Pancreas (tissue), 10 donors: ENCODE measurements around the gene HOXC9. TPM values are rescaled to one million over a fixed set of nuclear protein-coding genes. Genes with fewer than 3 reads are reported as not detected.

Experiments
- ATAC-seq, 4 donors: fragments of 200-7000 bp; cut with Tn5 transposase; one replicate each; pipeline versions ENCODE4 v1.8.0 to v1.9.1; 2020; ENCODE audit warnings: mild to moderate bottlenecking in 4 of 4, moderate library complexity in 4 of 4
- DNase-seq, 6 donors: peaks; one replicate each; pipeline ENCODE4 v3.0.0-alpha.2; 2020
- FAIRE-seq: peaks from 2 replicates; lab custom pipeline; 2012; peaks lifted over from hg19 to GRCh38; lab: Jason Lieb, UNC
- H3K27ac ChIP-seq, 4 donors: fragments of 200-600 bp; sonication (generic); 1 replicate in 3 of 4; 2 replicates in 1 of 4; pipeline versions ENCODE4 v1.5.0 to v1.8.0; 2020
- H3K27me3 ChIP-seq, 4 donors: fragments of 200-600 bp; one replicate each; pipeline ENCODE4 v1.8.0; 2021
- H3K36me3 ChIP-seq, 3 donors: fragments of 200-600 bp; sonication (generic) in 1 of 3; one replicate each; pipeline versions ENCODE4 v1.5.0 to v1.8.0; 2020 to 2021
- H3K4me1 ChIP-seq, 3 donors: fragments of 200-600 bp; one replicate each; pipeline ENCODE4 v1.8.0; 2021
- H3K4me3 ChIP-seq, 4 donors: fragments of 200-600 bp; sonication (generic) in 2 of 4; one replicate each; pipeline versions ENCODE4 v1.5.0 to v1.8.0; 2020 to 2021
- H3K9me3 ChIP-seq, 4 donors: fragments of 200-600 bp; one replicate each; pipeline ENCODE4 v1.8.0; 2021
- CTCF ChIP-seq, 4 donors: fragments of 200-600 bp; sonication (generic) in 3 of 4; IDR thresholded peaks; one replicate each; pipeline versions ENCODE4 v1.5.0 to v1.8.0; 2021; ENCODE audit warnings: antibody characterized with exemption in 4 of 4
- WGBS, 2 donors: extraction: QIAGEN DNeasy Blood & Tissue Kit; methylation state at CpG; one replicate each; pipeline ENCODE4 v1.1.7; 2013; 5-methylcytosine and 5-hydroxymethylcytosine counted together
- intact Hi-C, 3 donors: fragments of 100-400 bp; cut with DNase I; formaldehyde crosslinking; loops; one replicate each; pipeline versions ENCODE4 v1.11.1 to v1.14.2; 2022
- polyA plus RNA-seq, 2 donors: library from polyadenylated mRNA; stranded (reverse); fragments of 200-250 nt; gene quantifications; one replicate each; pipeline ENCODE4 v1.2.3, GENCODE V29; 2013
- total RNA-seq, 6 donors: library from RNA; stranded (reverse); fragmentation: NEBNext Ultra II Directional in 4 of 6; extraction: Animal tissue kit (Norgen Biotek cat#: 25700) in 4 of 6; gene quantifications; one replicate each; pipeline versions ENCODE4 v1.2.1 to v1.2.4, GENCODE V29; 2021 to 2023
- donor health status: healthy with polysubstance abuse.
- donor health status: DM: no; HTN: no; CAD: no; lungs with moderate emphysema.
- donor health status: DM: no; HTN: no; CAD: no.
- donor health status: control.
- donor health status: control.
- donor health status: Bipolar disorder and iron deficiency.
- donor health status: DM: yes; HTN: yes; CAD: no.
- donor health status: DM: no; HTN: no; CAD: no.
- donor health status: DM: no; HTN: no; CAD: no.
- donor health status: DM: yes; HTN: yes; CAD: no.

Gene HOXC9
- total RNA-seq (under 1 TPM in 1 of 6 donors, not detected in 5; 0.19 TPM), polyA plus RNA-seq (under 1 TPM; 0.26 to 0.27 TPM)

DNA sequence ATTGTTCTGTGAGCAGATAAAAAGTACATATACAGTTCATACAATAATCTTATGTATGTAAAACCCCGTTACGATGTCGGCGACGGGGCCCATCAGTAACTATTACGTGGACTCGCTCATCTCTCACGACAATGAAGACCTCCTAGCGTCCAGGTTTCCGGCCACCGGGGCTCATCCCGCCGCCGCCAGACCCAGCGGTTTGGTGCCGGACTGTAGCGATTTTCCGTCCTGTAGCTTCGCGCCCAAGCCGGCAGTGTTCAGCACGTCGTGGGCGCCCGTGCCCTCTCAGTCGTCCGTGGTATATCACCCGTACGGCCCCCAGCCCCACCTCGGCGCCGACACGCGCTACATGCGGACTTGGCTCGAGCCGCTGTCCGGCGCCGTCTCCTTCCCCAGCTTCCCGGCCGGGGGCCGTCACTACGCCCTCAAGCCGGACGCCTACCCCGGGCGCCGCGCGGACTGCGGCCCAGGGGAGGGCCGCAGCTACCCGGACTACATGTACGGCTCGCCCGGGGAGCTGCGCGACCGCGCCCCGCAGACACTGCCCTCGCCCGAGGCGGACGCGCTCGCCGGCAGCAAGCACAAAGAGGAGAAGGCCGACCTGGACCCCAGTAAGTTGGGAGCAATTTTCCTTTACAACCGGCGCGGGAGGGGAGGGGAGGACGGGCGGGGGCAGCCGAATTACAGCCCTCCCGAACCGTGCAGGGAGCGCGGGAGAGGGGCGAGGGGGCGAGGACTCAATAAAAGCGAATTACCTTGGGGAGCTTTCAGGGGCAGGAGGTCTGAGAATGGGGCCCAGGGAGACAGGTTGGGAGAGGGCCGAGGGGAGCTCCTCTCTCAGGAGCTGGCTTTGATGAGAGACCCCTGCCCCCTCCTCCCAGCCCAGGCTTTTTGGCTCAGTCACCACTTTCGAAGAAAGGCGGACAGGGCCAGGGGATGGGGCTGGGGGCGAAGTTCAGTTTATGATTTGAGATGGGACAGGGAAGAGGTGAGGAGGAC is at the start of gene HOXC9:
TSS of gene HOXC9 (plus strand) at position 46 of the 999 bp plus-strand sequence. CDS start at position 74, 28 bp downstream.
- H3K4me3 ChIP-seq: peak within 1 kb of the TSS in 3 of 4 donors; percentile 14 to 56 (median 35)
- 3 to 4% methylated on average over 84 to 87 of the region's 87 CpGs for WGBS, 2 donors
- DNase-seq (peak in 1 of 6 donors; percentile 30), FAIRE-seq (no peak), ATAC-seq (peak; percentile 37 to 69 (median 45))
- TF ChIP-seq CTCF (IDR thresholded peaks at IDR 0.05): no peak
- H3K27ac ChIP-seq: no peak within 1 kb of the TSS
- H3K4me1 ChIP-seq: peaks cover 0 to 3% (median 2%) of the 10 kb centered on the region in 3 donors
- peaks cover 0 to 79% (median 11%) of the 10 kb centered on the region in 4 donors for H3K27me3 ChIP-seq
- H3K9me3 ChIP-seq: no peaks in the 10 kb centered on the region
- H3K36me3 ChIP-seq: no peaks in the 10 kb centered on the region
- intact Hi-C loops: loop anchor here in 1 of 3 donors (10.0 kb wide), 1 partner anchor 194 kb away; no protein-coding TSS in a partner anchor

DNA sequence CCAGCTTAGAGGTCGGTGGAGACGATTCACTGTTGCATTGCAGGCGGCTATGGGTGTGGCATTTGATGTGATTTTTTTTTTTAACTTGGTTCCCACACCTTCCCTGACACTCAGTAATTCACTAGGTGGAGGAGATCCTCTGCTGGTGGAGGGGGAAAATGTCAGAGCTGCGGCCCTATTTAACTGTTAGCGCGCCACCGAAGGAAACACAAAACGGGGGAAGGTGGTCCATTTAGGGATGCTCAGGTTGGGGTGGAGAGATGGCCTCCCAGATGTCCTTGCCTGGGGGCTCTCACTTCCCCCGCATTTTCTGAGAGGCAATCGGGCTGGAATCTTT is 49.6 kb upstream of the HOXC9 start:
- Histone ChIP-seq H3K36me3 (no peaks in the 10 kb centered on the region), H3K9me3 (no peaks in the 10 kb centered on the region), H3K27ac (no peak overlapping the region), H3K4me3 (no peak overlapping the region), H3K27me3 (peaks cover 6 to 70% (median 22%) of the 10 kb centered on the region in 4 donors), H3K4me1 (no peaks in the 10 kb centered on the region)
- TF ChIP-seq CTCF (IDR thresholded peaks at IDR 0.05): no peak
- FAIRE-seq: no peak
- intact Hi-C loops: no loop called here
- ATAC-seq: no peak
- no peak for DNase-seq
- 5 to 6% methylated on average over 10 of the region's 10 CpGs for WGBS, 2 donors

GRCh38 chr12:53950789-53951576 is 49.0 kb upstream of the HOXC9 start:
- H3K27me3 ChIP-seq: peaks cover 7 to 69% (median 20%) of the 10 kb centered on the region in 4 donors
- no peaks in the 10 kb centered on the region for H3K9me3 ChIP-seq
- H3K36me3 ChIP-seq: no peaks in the 10 kb centered on the region
- TF ChIP-seq CTCF (IDR thresholded peaks at IDR 0.05): no peak
- 3 to 4% methylated on average over 34 of the region's 34 CpGs for whole genome bisulfite sequencing, 2 donors
- H3K4me3 ChIP-seq: no peak overlapping the region
- no peak overlapping the region for H3K27ac ChIP-seq
- no peaks in the 10 kb centered on the region for H3K4me1 ChIP-seq
- ATAC-seq (no peak), FAIRE-seq (no peak), DNase-seq (peak in 1 of 6 donors; percentile 72)
- intact Hi-C loops: no loop called here

- TF ChIP-seq CTCF (IDR thresholded peaks at IDR 0.05): no peak
- DNase-seq (no peak), ATAC-seq (no peak), FAIRE-seq (no peak)
- peaks cover 7 to 67% (median 20%) of the 10 kb centered on the region in 4 donors for H3K27me3 ChIP-seq
- H3K4me3 ChIP-seq: no peak overlapping the region
- H3K9me3 ChIP-seq: no peaks in the 10 kb centered on the region
- 5 to 6% methylated on average over 47 of the region's 47 CpGs for WGBS, 2 donors
- H3K36me3 ChIP-seq: no peaks in the 10 kb centered on the region
- intact Hi-C loops: no loop called here
- no peak overlapping the region for H3K27ac ChIP-seq
- no peaks in the 10 kb centered on the region for H3K4me1 ChIP-seq
Measured at GRCh38 chr12:53951577-53952334, 48.2 kb upstream of the HOXC9 start.
